ENCODE measurements around the gene NUDT7. TPM values are rescaled to one million over a fixed set of nuclear protein-coding genes. Genes with fewer than 3 reads are reported as not detected.

The NUDT7 gene
- total RNA-seq, 1 donor: 9.2 TPM

GRCh38 chr16:77680496-77680895, 41.8 kb upstream of the NUDT7 start:
- H3K4me3 ChIP-seq (ENCODE audit: low read depth, low read length): no peak overlapping the region
- no peak for DNase-seq (ENCODE audit: low read depth)
- TF ChIP-seq CTCF (IDR thresholded peaks at IDR 0.05; ENCODE audit: insufficient read depth, low read length): no peak

GRCh38 chr16:77682586-77682985, 39.7 kb upstream of the NUDT7 start:
- H3K4me3 ChIP-seq (ENCODE audit: low read depth, low read length): no peak overlapping the region
- no peak for TF ChIP-seq CTCF (IDR thresholded peaks at IDR 0.05; ENCODE audit: insufficient read depth, low read length)
- DNase-seq (ENCODE audit: low read depth): no peak

GRCh38 chr16:77683397-77684180, 38.7 kb upstream of the NUDT7 start:
- DNase-seq (ENCODE audit: low read depth): no peak

GRCh38 chr16:77684181-77684526, 38.2 kb upstream of the NUDT7 start:
- no peak for TF ChIP-seq CTCF (IDR thresholded peaks at IDR 0.05; ENCODE audit: insufficient read depth, low read length)
- H3K4me3 ChIP-seq (ENCODE audit: low read depth, low read length): no peak overlapping the region
- DNase-seq (ENCODE audit: low read depth): no peak

More at GRCh38 chr16:77683397-77684180, 38.7 kb upstream of the NUDT7 start:
- no peak overlapping the region for H3K4me3 ChIP-seq (ENCODE audit: low read depth, low read length)
- TF ChIP-seq CTCF (IDR thresholded peaks at IDR 0.05; ENCODE audit: insufficient read depth, low read length): no peak

GRCh38 chr16:77686385-77686784, 35.9 kb upstream of the NUDT7 start:
- no peak for DNase-seq (ENCODE audit: low read depth)
- TF ChIP-seq CTCF (IDR thresholded peaks at IDR 0.05; ENCODE audit: insufficient read depth, low read length): no peak
- H3K4me3 ChIP-seq (ENCODE audit: low read depth, low read length): no peak overlapping the region

GRCh38 chr16:77689971-77690370, 32.3 kb upstream of the NUDT7 start:
- no peak for DNase-seq (ENCODE audit: low read depth)
- no peak for TF ChIP-seq CTCF (IDR thresholded peaks at IDR 0.05; ENCODE audit: insufficient read depth, low read length)
- no peak overlapping the region for H3K4me3 ChIP-seq (ENCODE audit: low read depth, low read length)

- DNase-seq (ENCODE audit: low read depth): no peak
- H3K4me3 ChIP-seq (ENCODE audit: low read depth, low read length): no peak overlapping the region
- no peak for TF ChIP-seq CTCF (IDR thresholded peaks at IDR 0.05; ENCODE audit: insufficient read depth, low read length)
These were observed 31.9 kb upstream of the NUDT7 start for GRCh38 chr16:77690416-77690815.
